ENCODE data around the gene VPS50.

VPS50 gene, protein sequence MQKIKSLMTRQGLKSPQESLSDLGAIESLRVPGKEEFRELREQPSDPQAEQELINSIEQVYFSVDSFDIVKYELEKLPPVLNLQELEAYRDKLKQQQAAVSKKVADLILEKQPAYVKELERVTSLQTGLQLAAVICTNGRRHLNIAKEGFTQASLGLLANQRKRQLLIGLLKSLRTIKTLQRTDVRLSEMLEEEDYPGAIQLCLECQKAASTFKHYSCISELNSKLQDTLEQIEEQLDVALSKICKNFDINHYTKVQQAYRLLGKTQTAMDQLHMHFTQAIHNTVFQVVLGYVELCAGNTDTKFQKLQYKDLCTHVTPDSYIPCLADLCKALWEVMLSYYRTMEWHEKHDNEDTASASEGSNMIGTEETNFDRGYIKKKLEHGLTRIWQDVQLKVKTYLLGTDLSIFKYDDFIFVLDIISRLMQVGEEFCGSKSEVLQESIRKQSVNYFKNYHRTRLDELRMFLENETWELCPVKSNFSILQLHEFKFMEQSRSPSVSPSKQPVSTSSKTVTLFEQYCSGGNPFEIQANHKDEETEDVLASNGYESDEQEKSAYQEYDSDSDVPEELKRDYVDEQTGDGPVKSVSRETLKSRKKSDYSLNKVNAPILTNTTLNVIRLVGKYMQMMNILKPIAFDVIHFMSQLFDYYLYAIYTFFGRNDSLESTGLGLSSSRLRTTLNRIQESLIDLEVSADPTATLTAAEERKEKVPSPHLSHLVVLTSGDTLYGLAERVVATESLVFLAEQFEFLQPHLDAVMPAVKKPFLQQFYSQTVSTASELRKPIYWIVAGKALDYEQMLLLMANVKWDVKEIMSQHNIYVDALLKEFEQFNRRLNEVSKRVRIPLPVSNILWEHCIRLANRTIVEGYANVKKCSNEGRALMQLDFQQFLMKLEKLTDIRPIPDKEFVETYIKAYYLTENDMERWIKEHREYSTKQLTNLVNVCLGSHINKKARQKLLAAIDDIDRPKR

DNA sequence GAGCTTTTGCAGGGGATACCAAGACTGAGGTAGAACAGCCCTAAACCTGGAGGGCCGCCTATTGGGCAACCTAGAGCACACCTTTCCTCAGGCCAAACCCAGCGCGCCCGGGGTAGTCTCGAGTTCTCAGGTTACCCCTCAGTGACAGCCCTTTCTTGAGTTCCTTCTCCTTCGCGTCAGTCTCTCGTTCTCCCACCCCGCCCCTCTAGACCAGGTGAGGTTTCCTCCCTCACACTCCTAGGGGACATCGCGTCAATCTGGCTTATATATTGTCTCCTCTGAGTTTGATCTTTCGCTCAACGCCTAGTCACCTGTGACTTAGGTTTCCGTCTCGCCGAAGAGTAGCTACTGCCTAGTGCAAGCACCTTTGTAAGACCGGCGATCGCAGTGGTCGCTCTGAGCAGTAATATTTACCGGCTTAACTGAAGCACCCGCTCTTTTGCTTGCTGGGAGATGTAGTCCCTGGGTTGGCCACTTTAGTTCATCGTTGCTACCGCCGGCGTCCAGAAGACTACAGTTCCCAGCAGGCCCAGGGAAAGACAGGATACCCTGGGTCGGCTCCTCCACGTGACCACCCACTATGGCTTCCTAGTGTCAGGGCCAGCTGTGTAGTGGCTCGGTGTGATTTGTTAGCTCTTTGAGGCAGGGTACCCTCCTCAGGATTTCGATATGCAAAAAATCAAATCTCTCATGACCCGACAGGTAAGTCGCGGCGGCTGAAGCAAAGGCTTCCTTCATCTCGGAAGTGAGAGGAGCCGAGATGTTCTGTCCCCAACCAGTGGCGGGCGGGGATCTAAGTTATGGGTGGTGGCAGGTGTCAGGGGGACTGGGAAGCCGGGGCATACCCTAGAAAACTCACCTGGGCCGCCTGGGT lies at the start of gene VPS50:
TSS of gene VPS50 (plus strand) at position 568 of the 874 bp plus-strand sequence. CDS start at position 670, 102 bp downstream.
- peak; percentile 98 to 99 for DNase-seq

DNA sequence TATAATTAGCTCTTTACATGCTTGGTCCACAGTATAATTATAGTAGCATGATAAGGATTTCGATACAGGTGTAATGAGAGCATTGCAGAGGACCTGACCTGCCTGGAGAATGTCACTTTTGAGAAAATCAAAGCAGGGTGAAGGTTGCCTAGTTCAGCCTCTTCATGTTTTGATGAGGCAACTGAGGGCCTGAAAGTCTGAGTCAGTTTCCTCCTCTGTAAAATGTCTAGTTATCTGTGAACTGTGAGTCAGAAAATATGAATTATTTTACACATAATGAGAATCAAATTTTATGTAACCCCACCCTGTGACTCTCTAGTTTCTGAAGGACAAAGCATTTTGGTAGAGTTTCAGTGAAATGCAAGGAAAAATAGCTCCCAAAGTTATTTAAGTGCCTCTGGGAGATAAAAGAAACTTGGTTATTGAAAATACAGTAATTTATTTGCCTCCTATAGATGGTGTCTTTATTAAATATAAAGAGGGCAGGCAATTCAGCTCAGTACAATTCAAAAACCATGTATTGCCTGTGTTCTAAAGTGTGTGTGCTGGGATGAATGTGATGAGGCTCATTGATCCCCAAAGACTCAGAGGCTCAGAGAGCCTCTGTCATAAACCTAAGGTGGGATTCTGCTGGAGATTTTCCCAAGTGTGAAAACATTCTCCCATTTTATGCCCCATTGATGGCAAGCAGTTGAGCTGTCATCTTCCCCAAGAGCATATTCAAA lies 46.7 kb upstream of the VPS50 start:
- no peak for DNase-seq

DNA sequence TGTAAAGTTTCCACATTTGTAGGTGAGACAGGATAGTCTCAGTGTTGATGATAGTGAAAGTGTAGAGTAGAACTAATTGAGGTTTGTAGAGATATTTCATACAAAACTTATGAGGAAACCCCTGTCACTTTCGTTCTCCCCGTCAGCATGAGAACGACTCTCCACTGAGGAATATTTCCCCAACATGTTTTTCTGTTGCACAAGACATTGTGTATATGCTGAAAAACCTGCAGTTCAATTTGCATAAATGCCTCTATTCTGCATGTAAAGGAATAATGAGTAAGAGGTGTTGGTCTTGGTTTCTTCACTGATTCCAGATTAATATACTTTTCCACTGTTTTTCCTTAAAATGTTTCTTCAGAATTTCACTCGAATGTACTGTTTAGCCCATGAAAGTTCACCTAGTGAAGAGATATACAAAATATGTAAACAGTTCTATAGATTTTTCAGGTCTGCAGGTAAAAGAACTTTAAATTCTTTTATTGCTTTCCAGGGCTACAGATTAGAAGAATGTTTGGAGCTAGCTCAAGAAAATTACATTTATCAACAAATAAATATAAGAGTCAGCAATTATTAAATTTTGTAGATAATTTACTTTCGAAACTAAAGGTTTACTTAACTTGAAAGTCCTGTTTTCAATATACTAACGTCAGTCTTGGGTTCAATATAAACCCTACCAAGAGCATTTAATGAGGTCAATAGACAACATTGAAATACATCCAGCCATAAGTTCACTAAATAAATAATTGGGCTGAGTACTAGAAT lies 43.1 kb upstream of the VPS50 start:
- no peak for DNase-seq

DNA sequence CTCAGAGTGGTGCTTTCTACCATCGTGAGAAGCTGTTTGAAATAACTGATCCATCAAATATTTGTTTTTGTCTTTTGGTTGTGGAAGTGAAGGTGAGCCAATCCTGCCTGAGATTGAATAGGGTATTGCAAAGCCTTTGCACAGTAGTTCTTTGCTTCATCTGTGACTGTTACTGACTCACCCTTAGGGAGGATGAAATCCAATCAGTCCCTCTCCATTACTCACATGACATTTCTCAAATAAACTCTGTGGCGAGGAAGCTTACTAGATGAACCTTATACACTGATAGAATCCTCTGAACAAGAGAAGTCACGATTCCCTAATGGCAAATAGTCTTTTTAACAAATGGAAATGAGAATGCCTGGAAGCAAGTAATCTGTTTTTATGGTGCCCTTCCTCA lies 37.8 kb upstream of the VPS50 start:
- DNase-seq, result no peak

DNA sequence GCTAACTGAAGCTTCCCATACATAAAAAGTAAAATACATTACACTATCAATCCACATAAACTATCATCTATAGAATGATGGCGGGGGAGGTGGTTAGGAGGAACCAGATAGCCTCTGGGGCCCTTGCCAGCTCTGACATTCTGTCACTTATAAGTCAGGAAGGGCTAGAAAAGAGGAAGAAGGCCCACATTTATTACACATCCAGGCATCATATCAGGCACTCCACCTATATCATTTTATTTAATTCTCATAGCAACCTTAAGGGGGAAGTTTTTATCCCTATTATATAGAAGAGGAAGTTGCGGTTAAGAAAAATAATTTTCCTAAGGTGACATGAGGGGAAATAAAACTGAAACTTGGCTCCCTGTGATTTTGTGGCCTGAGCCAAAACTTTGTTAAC lies 35.8 kb upstream of the VPS50 start:
- DNase-seq, result no peak

DNA sequence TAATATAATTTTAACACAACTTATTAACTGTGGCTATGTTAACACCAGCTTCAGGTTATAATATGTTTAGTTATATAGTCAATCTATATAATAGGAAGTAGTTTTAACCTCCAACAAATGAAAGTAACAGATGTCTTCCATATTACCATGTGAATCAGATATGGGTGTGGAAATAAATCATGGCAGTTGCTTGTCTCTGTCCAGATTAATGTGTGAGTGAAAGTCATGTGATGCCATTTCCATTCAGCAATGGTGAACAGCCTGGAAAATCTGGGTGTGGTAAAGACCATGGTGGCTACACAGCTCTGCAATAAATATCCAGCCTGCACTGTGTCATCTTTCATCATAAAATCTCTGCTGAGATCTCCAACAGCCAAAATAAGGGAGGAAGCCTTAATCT lies 33.7 kb upstream of the VPS50 start:
- no peak for DNase-seq

DNA sequence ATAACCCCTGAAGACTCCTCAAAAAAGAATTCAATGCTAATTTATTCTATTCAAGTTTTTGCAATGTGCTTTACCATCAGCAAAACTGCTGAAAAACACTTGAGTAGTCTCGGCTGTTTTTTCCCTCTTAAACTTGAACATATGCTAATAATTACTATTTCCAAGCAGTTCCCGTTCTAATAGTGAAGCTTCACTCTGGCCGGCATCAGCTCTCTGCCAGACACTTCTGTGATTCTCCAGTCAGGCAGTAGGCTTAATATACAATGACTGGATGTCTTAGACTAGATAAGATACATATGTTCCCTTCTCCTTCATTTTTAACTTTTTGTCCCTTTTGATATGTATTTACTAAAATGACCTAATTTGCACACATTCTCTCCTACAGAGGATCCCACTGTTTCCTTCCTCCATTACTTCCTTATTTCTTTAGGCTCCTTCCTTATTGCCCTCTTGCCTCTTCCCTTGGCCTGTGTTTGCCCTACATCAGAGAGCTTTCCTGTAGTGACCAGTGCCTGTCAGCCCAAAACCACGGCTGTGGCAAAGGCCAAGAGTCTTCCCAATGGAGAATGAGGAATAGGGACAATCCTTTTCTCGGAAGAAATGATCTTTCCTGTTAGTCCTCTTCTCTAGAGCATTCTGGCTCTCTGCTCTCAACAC lies 29.4 kb upstream of the VPS50 start:
- DNase-seq, result no peak

DNA sequence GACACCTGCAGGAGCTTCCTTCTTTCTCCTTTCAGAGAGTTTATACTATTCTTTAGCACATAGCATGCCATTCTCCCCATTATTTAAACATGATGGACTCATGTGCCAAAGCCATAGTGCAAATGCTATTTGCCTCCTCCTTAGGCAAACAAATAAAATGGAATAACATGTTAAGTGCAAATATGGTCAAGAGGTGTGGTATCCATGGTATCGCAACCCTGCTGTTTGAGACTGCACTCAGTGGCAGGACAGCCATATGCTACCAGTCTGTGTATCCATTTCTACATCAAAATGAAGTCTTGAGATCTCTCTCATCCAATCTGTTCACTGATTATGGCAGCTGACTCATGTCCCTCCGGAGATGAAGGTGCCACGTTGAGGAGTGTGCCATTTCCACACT lies 28.7 kb upstream of the VPS50 start:
- peak; percentile 67 to 95 for DNase-seq

DNA sequence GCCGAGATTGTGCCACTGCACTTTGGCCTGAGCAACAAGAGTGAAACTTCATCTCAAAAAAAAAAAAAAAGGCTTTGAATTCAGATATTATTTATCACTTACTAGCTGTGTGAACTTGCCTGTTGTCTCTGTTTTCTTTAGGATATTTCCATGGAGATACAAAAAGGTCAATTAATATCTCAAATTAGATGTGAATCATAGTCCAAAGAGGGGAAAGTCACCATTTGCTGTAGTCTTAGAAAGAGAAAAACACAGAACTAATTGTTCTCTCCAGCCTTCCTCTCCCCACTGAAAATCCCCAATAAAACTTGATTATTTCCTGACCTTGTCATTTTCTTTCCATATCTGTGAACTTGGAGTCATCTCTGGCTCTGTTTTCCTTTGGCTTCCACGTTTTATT lies 27.1 kb upstream of the VPS50 start:
- no peak for DNase-seq

DNA sequence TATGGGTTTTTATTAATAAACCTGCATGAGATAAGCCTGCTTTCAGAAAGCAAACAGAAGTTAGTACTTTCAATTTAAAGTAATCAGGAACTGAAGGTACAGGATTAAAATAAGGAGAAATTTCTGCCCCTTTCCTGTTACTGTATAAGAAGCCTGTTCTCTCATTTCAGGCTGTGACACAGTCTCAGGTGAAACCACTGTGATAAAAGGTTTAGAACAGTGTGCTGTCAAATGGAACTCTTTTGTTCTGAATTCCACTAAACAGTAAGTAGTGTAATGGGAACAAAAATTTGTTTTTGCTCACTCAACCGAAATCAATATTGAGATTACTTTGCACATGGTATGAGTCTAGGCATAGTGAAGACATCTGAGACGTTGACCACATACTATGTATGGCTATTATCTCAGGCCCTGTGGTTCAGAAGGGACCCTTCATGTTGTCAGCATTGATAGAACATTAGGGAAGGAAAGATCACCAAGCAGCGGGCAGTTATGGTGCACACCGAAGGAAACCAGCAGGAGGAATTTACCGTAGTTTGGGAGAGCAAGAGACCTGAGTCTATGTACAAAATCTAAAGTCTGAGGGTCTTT lies 20.8 kb upstream of the VPS50 start:
- no peak for DNase-seq

DNA sequence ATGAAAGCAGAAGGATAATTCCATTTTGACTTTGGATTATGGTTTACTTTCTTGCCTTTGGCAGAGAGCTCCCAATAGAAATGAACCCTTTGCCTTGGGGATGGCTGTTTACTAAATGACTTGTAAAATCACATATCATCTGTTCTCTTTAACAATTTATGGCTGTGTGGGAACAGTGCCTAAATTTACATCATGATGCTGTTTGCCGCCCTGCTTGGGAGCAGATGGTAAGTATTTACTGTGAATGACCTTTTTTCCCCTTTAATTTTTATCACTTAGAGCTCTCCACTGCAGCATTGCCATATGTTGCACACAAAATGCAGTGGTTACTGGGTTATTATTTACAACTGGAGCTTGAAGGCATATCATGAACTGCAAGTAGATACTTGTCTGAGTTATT lies 19.3 kb upstream of the VPS50 start:
- DNase-seq, result peak; percentile 75 to 95

DNA sequence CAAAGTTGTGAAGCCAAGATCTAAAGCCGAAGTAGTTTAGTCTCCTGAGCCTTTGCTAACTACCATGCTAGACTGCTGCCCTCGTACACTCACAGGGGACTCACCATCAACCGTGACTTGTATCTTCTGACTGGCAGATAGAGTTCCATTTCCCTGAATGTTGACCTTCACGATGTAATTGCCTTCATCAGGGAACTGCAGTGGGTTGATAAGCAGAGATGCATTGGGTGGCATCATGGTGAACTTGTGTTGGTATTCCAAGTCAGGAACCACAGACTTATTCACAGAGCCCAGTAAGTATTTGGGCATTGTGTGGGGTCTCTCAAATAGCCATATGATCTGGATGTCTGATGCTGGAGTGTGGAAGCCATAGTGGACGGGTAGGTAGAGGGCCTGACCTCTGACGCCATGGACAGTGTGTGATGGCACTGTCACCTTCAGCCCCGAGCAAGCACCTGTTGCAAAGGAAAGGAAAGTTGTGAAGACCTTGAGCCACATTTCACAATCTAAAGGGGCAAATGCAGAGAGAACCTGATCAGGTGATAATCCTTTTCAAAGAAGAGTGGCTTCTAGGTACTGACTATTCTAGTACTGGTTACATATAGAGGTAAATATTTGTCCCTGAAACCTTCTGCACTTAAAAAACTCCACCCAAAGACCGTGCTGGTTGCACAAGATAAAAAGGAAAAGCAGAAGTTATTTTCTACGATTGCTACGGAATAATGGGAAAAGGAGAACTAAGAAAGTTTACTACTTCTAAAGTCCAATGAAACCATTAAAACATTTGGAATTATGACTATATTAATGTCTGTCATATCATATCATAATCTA lies 13.0 kb upstream of the VPS50 start:
- no peak for DNase-seq

DNA sequence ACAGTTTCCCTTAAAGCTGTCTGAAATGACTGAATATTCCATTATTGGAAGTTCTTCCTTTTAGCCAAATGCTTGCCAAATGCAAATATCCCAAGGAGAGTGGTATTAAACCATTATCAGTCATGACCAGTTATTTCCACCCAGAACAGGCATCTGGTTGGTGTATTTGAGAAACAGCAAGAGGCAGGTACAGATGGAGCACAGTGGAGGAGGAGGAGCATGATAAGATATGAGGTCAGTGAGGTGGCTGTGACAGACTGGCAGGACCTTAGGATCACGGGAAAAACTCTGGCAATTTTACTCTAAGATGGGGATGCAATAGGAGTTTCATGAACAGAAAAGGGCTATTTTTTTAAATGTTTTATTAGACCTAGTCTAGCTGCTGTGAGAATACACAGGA lies 12.3 kb upstream of the VPS50 start:
- no peak for DNase-seq

DNA sequence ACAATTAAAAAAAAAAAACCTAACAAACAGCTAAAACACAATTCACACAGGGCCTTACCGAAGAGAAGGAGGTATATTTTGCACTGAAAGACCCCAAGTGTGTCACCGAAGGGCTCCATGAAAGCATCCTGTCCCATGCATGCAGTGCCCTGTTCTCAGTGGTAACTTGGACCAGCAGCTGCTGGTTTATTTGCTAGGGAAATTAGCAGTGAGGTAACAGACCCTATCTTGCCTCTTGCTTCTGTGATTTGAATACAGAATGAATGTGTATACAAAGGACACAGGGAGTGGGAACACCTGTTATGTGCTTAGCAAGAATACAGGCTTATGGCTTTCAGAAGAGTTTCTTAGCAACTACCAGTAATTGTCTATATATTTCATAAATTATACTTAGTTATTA lies 5.9 kb upstream of the VPS50 start, which contains the start of gene HEPACAM2:
TSS of gene HEPACAM2 (minus strand) at position 160 of the 400 bp plus-strand sequence.
- DNase-seq, result peak; percentile 89 to 98

DNA sequence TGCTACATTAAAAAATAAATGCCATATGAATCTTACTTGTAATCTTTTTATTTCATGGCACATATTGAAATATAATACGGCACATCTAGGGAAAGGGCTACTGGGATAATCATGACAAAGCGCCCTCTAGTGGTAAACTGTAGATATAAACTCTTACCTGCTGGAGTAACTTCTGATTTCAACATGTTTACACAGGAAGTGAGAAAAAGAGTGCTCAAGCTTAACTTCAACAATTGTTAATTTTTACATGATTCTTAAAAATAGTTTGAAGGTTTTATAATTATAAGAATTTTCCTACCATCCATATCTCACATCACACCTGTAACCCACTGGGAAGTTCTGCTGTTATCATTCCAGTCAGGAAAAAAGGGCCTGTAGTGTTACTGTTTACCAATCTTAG lies 3.9 kb upstream of the VPS50 start:
- DNase-seq, result peak; percentile 78 to 86

DNA sequence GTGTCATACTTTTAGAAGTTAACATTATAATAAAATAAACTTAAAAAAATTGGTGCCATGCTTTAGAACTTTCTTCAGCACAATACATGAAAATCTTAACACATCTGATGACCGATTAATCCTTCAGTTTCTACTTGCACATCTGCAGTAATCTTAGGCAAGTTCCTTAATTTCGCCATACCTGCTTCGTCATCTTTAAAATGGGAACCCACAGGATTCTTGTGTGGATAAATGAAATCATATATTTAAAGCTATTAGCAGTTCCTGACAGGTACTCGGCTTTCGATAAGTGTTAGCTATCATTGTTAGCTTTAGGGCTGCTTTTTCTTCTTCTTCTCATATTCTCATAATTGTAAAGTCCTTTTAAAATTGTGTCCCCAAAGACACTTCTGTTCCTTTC lies 907 bp upstream of the VPS50 start:
- no peak for DNase-seq

DNA sequence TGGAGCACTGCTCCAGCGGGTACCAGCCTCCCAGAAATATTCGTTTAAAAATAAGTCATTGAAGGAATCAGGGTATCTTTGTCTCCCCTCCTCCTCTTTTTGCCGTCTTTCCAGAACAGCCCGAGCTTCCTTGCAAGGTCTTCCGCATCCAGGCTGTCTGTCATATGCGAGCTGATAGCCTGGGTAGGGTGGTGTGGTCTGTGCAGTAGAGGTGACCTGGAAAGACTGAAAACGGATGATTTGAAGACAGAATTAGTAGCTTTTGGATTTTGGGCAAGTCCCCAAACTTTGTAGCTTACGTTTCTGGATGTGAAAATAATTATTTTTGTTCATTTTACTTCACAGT lies 480 bp downstream of the VPS50 start:
- peak in 1 of 2 experiments; percentile 26 for DNase-seq

DNA sequence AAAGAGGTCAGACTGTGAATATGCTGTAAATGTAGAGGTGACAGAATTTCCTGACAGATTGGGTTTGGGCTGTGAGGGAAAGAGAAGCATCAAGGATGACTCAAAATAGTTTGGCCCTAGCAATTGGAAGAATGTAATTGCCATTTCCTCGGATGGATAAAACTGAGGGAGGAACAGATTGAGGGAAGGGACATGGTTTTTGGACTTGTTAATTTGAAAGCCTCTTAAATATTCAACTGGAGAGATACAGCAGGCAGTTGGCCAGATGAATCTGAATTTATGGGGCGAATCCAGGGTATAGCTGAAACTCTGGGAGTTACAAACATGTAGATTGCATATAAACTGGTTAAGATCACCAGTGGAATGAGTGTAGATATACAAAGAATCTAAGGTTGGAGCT lies 3.4 kb downstream of the VPS50 start:
- DNase-seq, result no peak

DNA sequence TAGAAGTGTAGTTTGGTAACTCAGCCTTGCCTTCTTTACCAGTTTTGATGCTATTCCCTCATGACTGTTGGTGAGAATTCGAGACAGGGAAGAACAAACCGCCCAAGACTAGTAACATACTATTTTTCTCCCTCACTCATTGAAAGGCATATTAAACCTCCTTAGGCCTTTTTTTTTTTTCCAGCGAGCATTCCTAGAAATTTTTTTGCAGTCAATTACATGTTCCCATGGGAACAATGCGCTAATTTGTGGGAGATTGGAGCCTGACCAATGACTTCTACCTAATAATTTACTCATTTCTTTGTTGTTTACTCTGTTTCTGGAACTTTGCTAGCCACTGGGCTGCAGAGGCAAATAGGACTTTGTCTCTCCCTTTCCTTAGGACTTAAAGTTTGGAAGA lies 6.0 kb downstream of the VPS50 start:
- DNase-seq, result no peak
